HCT116 (cell line): ENCODE data around the gene GGA1. TPM values are rescaled to one million over a fixed set of nuclear protein-coding genes. Genes with fewer than 3 reads are reported as not detected.

Experiments used
- ATAC-seq: fragments of 200-7000 bp; cut with Tn5 transposase; 2 replicates; pipeline ENCODE4 v1.9.1; 2020; ENCODE audit warnings: mild to moderate bottlenecking, moderate library complexity
- BruUV-seq: library from RNA; stranded (reverse); fragments of 400-500 nt; replicated peaks from 2 replicates; lab custom pipeline; 2021; lab: Mats Ljungman, UMichigan
- CTCF ChIA-PET: fragments of 300-600 bp; sonication (Branson Sonifier 250); formaldehyde crosslinking; loops from one replicate; lab custom pipeline; 2021; ENCODE audit warnings: antibody characterized with exemption; lab: Charles Lee
- POLR2A ChIA-PET: fragments of 300-600, 350-600 bp; sonication (Branson Sonifier 250); formaldehyde crosslinking; loops from one replicate; lab custom pipeline; 2021; ENCODE audit warnings: antibody characterized with exemption; lab: Charles Lee
- RAD21 ChIA-PET, 2 experiments: fragments of 300-600 bp; sonication (Branson Sonifier 250); formaldehyde crosslinking; loops; one replicate each; lab custom pipeline; 2023; ENCODE audit warnings: low total read pairs in 2 of 2; ENCODE audit not compliant: uncharacterized antibody in 2 of 2, unreplicated experiment in 2 of 2, low non-redundant PET in 1 of 2; lab: Charles Lee
- DNase-seq: peaks from one replicate; pipeline ENCODE4 v3.0.0-alpha.2; 2010; ENCODE audit warnings: low read depth, low spot score
- H2AFZ ChIP-seq: fragments of 200-600 bp; shearing (Covaris generic), sonication (generic); 2 replicates; pipeline ENCODE4 v1.6.1; 2017; ENCODE audit warnings: low read depth, mixed run types, mixed read lengths, antibody characterized with exemption, low read length; ENCODE audit not compliant: poor library complexity, severe bottlenecking
- H3K27ac ChIP-seq: 2 replicates; pipeline ENCODE4 v1.5.1; 2012; ENCODE audit warnings: low read depth, low read length
- H3K27me3 ChIP-seq: fragments of 200-600 bp; sonication (generic); 2 replicates; pipeline ENCODE4 v1.6.1; 2016; ENCODE audit warnings: mixed run types, low read length, mixed read lengths; ENCODE audit not compliant: insufficient read depth
- H3K36me3 ChIP-seq, 2 experiments: fragments of 200-500 bp in 1 of 2; fragments of 200-600 bp in 1 of 2; sonication (Bioruptor generic) in 1 of 2; sonication (generic) in 1 of 2; 2 replicates each; pipeline versions ENCODE4 v1.5.1 to v1.6.1; 2014 to 2016; ENCODE audit warnings: low read length in 2 of 2, inconsistent platforms in 1 of 2, mixed read lengths in 1 of 2, mixed run types in 1 of 2; ENCODE audit not compliant: insufficient read depth in 2 of 2, control insufficient read depth in 1 of 2
- H3K4me1 ChIP-seq, 2 experiments: fragments of 200-600 bp in 1 of 2; sonication (generic) in 1 of 2; 2 replicates each; pipeline versions ENCODE4 v1.5.1 to v1.6.1; 2012 to 2017; ENCODE audit warnings: low read length in 2 of 2, inconsistent platforms in 1 of 2, mild to moderate bottlenecking in 1 of 2, mixed read lengths in 1 of 2, mixed run types in 1 of 2, moderate library complexity in 1 of 2; ENCODE audit not compliant: insufficient read depth in 2 of 2, control insufficient read depth in 1 of 2
- H3K4me2 ChIP-seq: fragments of 200-600 bp; sonication (generic); 2 replicates; pipeline ENCODE4 v1.6.1; 2017; ENCODE audit warnings: mixed run types, low read length, mixed read lengths
- H3K4me3 ChIP-seq, 2 experiments: fragments of 200-600 bp in 1 of 2; sonication (generic) in 1 of 2; replicated peaks in 1 of 2; 2 replicates each; pipeline ENCODE4 v1.5.1; 2011 to 2016; ENCODE audit warnings: low read length in 2 of 2, control low read depth in 1 of 2, low read depth in 1 of 2, mild to moderate bottlenecking in 1 of 2, mixed read lengths in 1 of 2, mixed run types in 1 of 2
- H3K79me2 ChIP-seq: fragments of 200-600 bp; sonication (generic); 2 replicates; pipeline ENCODE4 v1.6.1; 2017; ENCODE audit warnings: mild to moderate bottlenecking, mixed run types, low read length, moderate library complexity, mixed read lengths; ENCODE audit not compliant: insufficient read depth
- H3K9ac ChIP-seq: fragments of 200-600 bp; sonication (generic); 2 replicates; pipeline ENCODE4 v1.6.1; 2016; ENCODE audit warnings: low read length, mixed read lengths
- H3K9me2 ChIP-seq: fragments of 200-600 bp; sonication (generic), shearing (Covaris generic); 2 replicates; pipeline ENCODE4 v1.6.1; 2017; ENCODE audit warnings: mixed run types, mild to moderate bottlenecking, moderate library complexity; ENCODE audit not compliant: insufficient read depth
- H3K9me3 ChIP-seq, 2 experiments: fragments of 200-500 bp in 1 of 2; fragments of 200-600 bp in 1 of 2; sonication (Bioruptor generic) in 1 of 2; sonication (generic) in 1 of 2; 2 replicates each; pipeline ENCODE4 v1.6.1; 2014 to 2017; ENCODE audit warnings: low read length in 2 of 2, mixed read lengths in 2 of 2, inconsistent platforms in 1 of 2, low read depth in 1 of 2, mild to moderate bottlenecking in 1 of 2, mixed run types in 1 of 2, moderate library complexity in 1 of 2; ENCODE audit not compliant: control insufficient read depth in 1 of 2, insufficient read depth in 1 of 2
- H4K20me1 ChIP-seq: fragments of 200-600 bp; sonication (generic), shearing (Covaris generic); 2 replicates; pipeline ENCODE4 v1.6.1; 2017; ENCODE audit warnings: mixed run types, mild to moderate bottlenecking, moderate library complexity; ENCODE audit not compliant: insufficient read depth
- ATF3 ChIP-seq: IDR thresholded peaks from 2 replicates; pipeline ENCODE4 v1.6.1; 2012
- CBX3 ChIP-seq: IDR thresholded peaks from 2 replicates; pipeline ENCODE4 v1.6.1; 2012; ENCODE audit warnings: low read depth
- CEBPB ChIP-seq: IDR thresholded peaks from 2 replicates; pipeline ENCODE4 v1.6.1; 2012; ENCODE audit warnings: low read depth
- EGR1 ChIP-seq: IDR thresholded peaks from 2 replicates; pipeline ENCODE4 v1.6.1; 2012; ENCODE audit warnings: low read depth
- EZH2 ChIP-seq: fragments of 200-600 bp; sonication (generic); IDR thresholded peaks from 2 replicates; pipeline ENCODE4 v1.6.1; 2017; ENCODE audit warnings: antibody characterized with exemption, mixed run types
- EZH2phosphoT487 ChIP-seq: fragments of 200-600 bp; IDR thresholded peaks from 2 replicates; pipeline ENCODE4 v1.6.1; 2018; ENCODE audit warnings: antibody characterized with exemption, borderline replicate concordance
- FOSL1 ChIP-seq: IDR thresholded peaks from 2 replicates; pipeline ENCODE4 v1.6.1; 2012; ENCODE audit warnings: low read depth
- MAX ChIP-seq: IDR thresholded peaks from 2 replicates; pipeline ENCODE4 v1.6.1; 2012
- SIN3A ChIP-seq: IDR thresholded peaks from 2 replicates; pipeline ENCODE4 v1.6.1; 2012; ENCODE audit warnings: low read depth
- SP1 ChIP-seq: IDR thresholded peaks from 2 replicates; pipeline ENCODE4 v1.6.1; 2012; ENCODE audit warnings: low read depth
- ZFX ChIP-seq: fragments of 450-650 bp; IDR thresholded peaks from 2 replicates; pipeline ENCODE4 v1.6.1; 2017
- ZNF274 ChIP-seq: fragments of 200-500 bp; sonication (Bioruptor generic); IDR thresholded peaks from 2 replicates; pipeline ENCODE4 v1.6.1; 2014; ENCODE audit warnings: mild to moderate bottlenecking, low read depth, low read length, inconsistent platforms
- intact Hi-C: fragments of 100-400 bp; cut with micrococcal nuclease; formaldehyde crosslinking; loops from 2 replicates; pipeline ENCODE4 v1.10.0; 2022
- total RNA-seq: library from RNA; stranded (reverse); gene quantifications from one replicate; pipeline ENCODE4 v1.2.1, GENCODE V29; 2021; ENCODE audit not compliant: unreplicated experiment
- TF ChIP-seq, protein P1 (sequence below): IDR thresholded peaks from 2 replicates; pipeline ENCODE4 v1.6.1; 2011; ENCODE audit warnings: mild to moderate bottlenecking, low read length, moderate library complexity; ENCODE audit not compliant: insufficient replicate concordance; ENCODE audit errors: extremely low read depth

The GGA1 gene
- total RNA-seq, 1 experiment from 2014 or later: 89.8 TPM

GRCh38 chr22:37641561-37641949, 32.9 kb downstream of the GGA1 start:
- intact Hi-C loops: no loop called here
- Histone ChIP-seq H3K9ac (no peak overlapping the region), H4K20me1 (no peaks in the 10 kb centered on the region), H3K4me1 (peaks cover 26 to 60% of the 10 kb centered on the region in 2 experiments; a peak in 3 of 4 replicates), H3K9me2 (no peaks in the 10 kb centered on the region), H3K4me3 (no peak overlapping the region), H3K27ac (no peak overlapping the region), H3K79me2 (peaks cover 14% of the 10 kb centered on the region), H3K9me3 (no peaks in the 10 kb centered on the region), H2AFZ (no peak overlapping the region), H3K27me3 (no peaks in the 10 kb centered on the region), H3K36me3 (peaks cover 4 to 21% of the 10 kb centered on the region in 2 experiments; a peak in 1 of 4 replicates), H3K4me2 (peak overlapping the region; percentile 96)
- ATAC-seq (no peak), DNase-seq (no peak)
- TF ChIP-seq EZH2phosphoT487 (no peak), CBX3 (no peak), ZFX (no peak), ZNF274 (no peak), FOSL1 (no peak), SIN3A (no peak), SP1 (no peak), MAX (no peak), EGR1 (no peak), EZH2 (no peak), CEBPB (no peak), ATF3 (no peak)
- TF ChIP-seq, protein P1, sequence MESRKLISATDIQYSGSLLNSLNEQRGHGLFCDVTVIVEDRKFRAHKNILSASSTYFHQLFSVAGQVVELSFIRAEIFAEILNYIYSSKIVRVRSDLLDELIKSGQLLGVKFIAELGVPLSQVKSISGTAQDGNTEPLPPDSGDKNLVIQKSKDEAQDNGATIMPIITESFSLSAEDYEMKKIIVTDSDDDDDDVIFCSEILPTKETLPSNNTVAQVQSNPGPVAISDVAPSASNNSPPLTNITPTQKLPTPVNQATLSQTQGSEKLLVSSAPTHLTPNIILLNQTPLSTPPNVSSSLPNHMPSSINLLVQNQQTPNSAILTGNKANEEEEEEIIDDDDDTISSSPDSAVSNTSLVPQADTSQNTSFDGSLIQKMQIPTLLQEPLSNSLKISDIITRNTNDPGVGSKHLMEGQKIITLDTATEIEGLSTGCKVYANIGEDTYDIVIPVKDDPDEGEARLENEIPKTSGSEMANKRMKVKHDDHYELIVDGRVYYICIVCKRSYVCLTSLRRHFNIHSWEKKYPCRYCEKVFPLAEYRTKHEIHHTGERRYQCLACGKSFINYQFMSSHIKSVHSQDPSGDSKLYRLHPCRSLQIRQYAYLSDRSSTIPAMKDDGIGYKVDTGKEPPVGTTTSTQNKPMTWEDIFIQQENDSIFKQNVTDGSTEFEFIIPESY: no peak
- RAD21 ChIA-PET: no interaction called here
- CTCF ChIA-PET: interaction anchor here (0.9 to 2.7 kb wide), 6 partner anchors 16 to 153 kb away, joined by 3 to 21 read pairs (median 10); partner anchors contain the start of gene LGALS1
- BruUV-seq: no TSS peak
- POLR2A ChIA-PET: interaction anchor here (1.0 to 3.6 kb wide), 2 partner anchors 16 to 35 kb away, joined by 4 to 21 read pairs; partner anchors contain the start of genes LGALS1 and PDXP
